ENCODE results near the gene PRKN. TPM values are rescaled to one million over a fixed set of nuclear protein-coding genes. Genes with fewer than 3 reads are reported as not detected.

The PRKN gene
- total RNA-seq, 2 donors from 2014 or later: 3.3 to 4.8 TPM

GRCh38 chr6:161792851-161793493 is 934.6 kb downstream of the PRKN start:
- no peak for DNase-seq
- H3K9me3 Mint-ChIP-seq: peaks cover 4% of the 10 kb centered on the region
- no peaks in the 10 kb centered on the region for H3K36me3 Mint-ChIP-seq (ENCODE audit: low read depth)
- Histone ChIP-seq H3K27ac (ENCODE audit: low read depth, low read length) (no peak overlapping the region), H3K9me3 (ENCODE audit: control insufficient read depth, low read length) (no peaks in the 10 kb centered on the region), H3K4me1 (ENCODE audit: control insufficient read depth, insufficient read depth, low read length) (no peaks in the 10 kb centered on the region), H3K36me3 (ENCODE audit: control insufficient read depth, insufficient read depth, low read length) (no peaks in the 10 kb centered on the region), H3K27me3 (ENCODE audit: control insufficient read depth, insufficient read depth, low read length, poor library complexity, severe bottlenecking) (no peaks in the 10 kb centered on the region), H3K4me3 (ENCODE audit: low read length) (no peak overlapping the region), H3K9ac (ENCODE audit: extremely low read depth, low read length, poor library complexity, severe bottlenecking) (no peak overlapping the region)
- H3K4me1 Mint-ChIP-seq: no peaks in the 10 kb centered on the region
- 93 to 94% methylated on average over 7 to 8 of the region's 8 CpGs for WGBS, 2 experiments (ENCODE audit: insufficient coverage in 1 of 2, insufficient read length in 1 of 2)
- no peaks in the 10 kb centered on the region for H3K27me3 Mint-ChIP-seq (ENCODE audit: insufficient read depth)
- no peak overlapping the region for H3K27ac Mint-ChIP-seq
- no peak for TF ChIP-seq CTCF (conservative IDR thresholded peaks at IDR 0.05)
- no peak overlapping the region for H3K4me3 Mint-ChIP-seq

- Mint-ChIP-seq H3K4me3 (no peak overlapping the region), H3K4me1 (no peaks in the 10 kb centered on the region), H3K9me3 (peaks cover 4% of the 10 kb centered on the region), H3K36me3 (ENCODE audit: low read depth) (no peaks in the 10 kb centered on the region), H3K27me3 (ENCODE audit: insufficient read depth) (no peaks in the 10 kb centered on the region), H3K27ac (no peak overlapping the region)
- Histone ChIP-seq H3K9ac (ENCODE audit: extremely low read depth, low read length, poor library complexity, severe bottlenecking) (no peak overlapping the region), H3K9me3 (ENCODE audit: control insufficient read depth, low read length) (no peaks in the 10 kb centered on the region), H3K27me3 (ENCODE audit: control insufficient read depth, insufficient read depth, low read length, poor library complexity, severe bottlenecking) (no peaks in the 10 kb centered on the region), H3K27ac (ENCODE audit: low read depth, low read length) (no peak overlapping the region), H3K4me1 (ENCODE audit: control insufficient read depth, insufficient read depth, low read length) (no peaks in the 10 kb centered on the region), H3K36me3 (ENCODE audit: control insufficient read depth, insufficient read depth, low read length) (no peaks in the 10 kb centered on the region), H3K4me3 (ENCODE audit: low read length) (no peak overlapping the region)
- WGBS, 2 experiments (ENCODE audit: insufficient coverage in 1 of 2, insufficient read length in 1 of 2): 86 to 93% methylated on average over 3 to 4 of the region's 4 CpGs
- DNase-seq: no peak
- TF ChIP-seq CTCF (conservative IDR thresholded peaks at IDR 0.05): no peak
Observed at GRCh38 chr6:161788531-161788930, 939.0 kb downstream of the PRKN start.

GRCh38 chr6:161772176-161772575 is 955.4 kb downstream of the PRKN start:
- no peak for TF ChIP-seq CTCF (conservative IDR thresholded peaks at IDR 0.05)
- H3K27ac Mint-ChIP-seq: no peak overlapping the region
- Histone ChIP-seq H3K4me3 (ENCODE audit: low read length) (no peak overlapping the region), H3K27ac (ENCODE audit: low read depth, low read length) (no peak overlapping the region), H3K36me3 (ENCODE audit: control insufficient read depth, insufficient read depth, low read length) (no peaks in the 10 kb centered on the region), H3K9me3 (ENCODE audit: control insufficient read depth, low read length) (no peaks in the 10 kb centered on the region), H3K4me1 (ENCODE audit: control insufficient read depth, insufficient read depth, low read length) (no peaks in the 10 kb centered on the region), H3K9ac (ENCODE audit: extremely low read depth, low read length, poor library complexity, severe bottlenecking) (no peak overlapping the region), H3K27me3 (ENCODE audit: control insufficient read depth, insufficient read depth, low read length, poor library complexity, severe bottlenecking) (no peaks in the 10 kb centered on the region)
- no peaks in the 10 kb centered on the region for H3K36me3 Mint-ChIP-seq (ENCODE audit: low read depth)
- no peaks in the 10 kb centered on the region for H3K27me3 Mint-ChIP-seq (ENCODE audit: insufficient read depth)
- WGBS, 2 experiments (ENCODE audit: insufficient coverage in 1 of 2, insufficient read length in 1 of 2): 91 to 98% methylated on average over 6 to 7 of the region's 7 CpGs
- no peak for DNase-seq
- no peak overlapping the region for H3K4me3 Mint-ChIP-seq
- H3K9me3 Mint-ChIP-seq: no peaks in the 10 kb centered on the region
- H3K4me1 Mint-ChIP-seq: no peaks in the 10 kb centered on the region

All from endodermal cell (in vitro differentiated cells).